ENCODE measurements around the gene PCDHGA2.
"Not testable (repeated sequence)": the region's sequence is repeated elsewhere in the genome, so short reads cannot be mapped to it uniquely, and the experiment has no call there.

The PCDHGA2 gene

GRCh38 chr5:141366016-141366896 is 27.7 kb downstream of the PCDHGA2 start:
- WGBS (ENCODE audit: insufficient coverage, insufficient read length): no CpG with 5 or more reads among the region's 46 CpGs
- no peak overlapping the region for H3K4me3 ChIP-seq (ENCODE audit: low read length)
- peaks cover 7% of the 10 kb centered on the region for H3K36me3 ChIP-seq (ENCODE audit: control insufficient read depth, insufficient read depth, low read length)
- H3K27ac ChIP-seq (ENCODE audit: low read length): no peak overlapping the region
- peaks cover 5% of the 10 kb centered on the region for H3K9me3 ChIP-seq (ENCODE audit: control insufficient read depth, insufficient read depth, low read length)
- no peaks in the 10 kb centered on the region for H3K4me1 ChIP-seq (ENCODE audit: control insufficient read depth, insufficient read depth, low read length)
- DNase-seq (ENCODE audit: low read depth, low spot score): no peak
- no peaks in the 10 kb centered on the region for H3K27me3 ChIP-seq (ENCODE audit: control insufficient read depth, insufficient read depth, low read length)

GRCh38 chr5:141369994-141370848 is 31.7 kb downstream of the PCDHGA2 start, which contains the start of gene PCDHGB3:
TSS of gene PCDHGB3 (plus strand) at chr5:141370242. CDS start at chr5:141370395, 153 bp downstream.
- DNase-seq (ENCODE audit: low read depth, low spot score): no peak
- Histone ChIP-seq H3K36me3 (ENCODE audit: control insufficient read depth, insufficient read depth, low read length) (peaks cover 3% of the 10 kb centered on the region; the same call in 1 of the 2 replicates), H3K27me3 (ENCODE audit: control insufficient read depth, insufficient read depth, low read length) (no peaks in the 10 kb centered on the region), H3K9me3 (ENCODE audit: control insufficient read depth, insufficient read depth, low read length) (no peaks in the 10 kb centered on the region; the same call in 1 of the 2 replicates), H3K27ac (ENCODE audit: low read length) (no peak within 1 kb of the TSS), H3K4me1 (ENCODE audit: control insufficient read depth, insufficient read depth, low read length) (no peaks in the 10 kb centered on the region), H3K4me3 (ENCODE audit: low read length) (no peak within 1 kb of the TSS)
- no CpG with 5 or more reads among the region's 32 CpGs for WGBS (ENCODE audit: insufficient coverage, insufficient read length)

GRCh38 chr5:141371572-141372475 is 33.3 kb downstream of the PCDHGA2 start:
- Histone ChIP-seq H3K36me3 (ENCODE audit: control insufficient read depth, insufficient read depth, low read length) (no peaks in the 10 kb centered on the region; the same call in 1 of the 2 replicates), H3K9me3 (ENCODE audit: control insufficient read depth, insufficient read depth, low read length) (no peaks in the 10 kb centered on the region; the same call in 1 of the 2 replicates), H3K4me3 (ENCODE audit: low read length) (no peak overlapping the region), H3K4me1 (ENCODE audit: control insufficient read depth, insufficient read depth, low read length) (no peaks in the 10 kb centered on the region), H3K27me3 (ENCODE audit: control insufficient read depth, insufficient read depth, low read length) (no peaks in the 10 kb centered on the region), H3K27ac (ENCODE audit: low read length) (no peak overlapping the region)
- no CpG with 5 or more reads among the region's 69 CpGs for WGBS (ENCODE audit: insufficient coverage, insufficient read length)
- no peak for DNase-seq (ENCODE audit: low read depth, low spot score)

- H3K36me3 ChIP-seq (ENCODE audit: control insufficient read depth, insufficient read depth, low read length): no peaks in the 10 kb centered on the region; the same call in 1 of the 2 replicates
- H3K4me3 ChIP-seq (ENCODE audit: low read length): no peak within 1 kb of the TSS
- no CpG with 5 or more reads among the region's 27 CpGs for WGBS (ENCODE audit: insufficient coverage, insufficient read length)
- H3K4me1 ChIP-seq (ENCODE audit: control insufficient read depth, insufficient read depth, low read length): no peaks in the 10 kb centered on the region
- DNase-seq (ENCODE audit: low read depth, low spot score): no peak
- H3K27ac ChIP-seq (ENCODE audit: low read length): no peak within 1 kb of the TSS
- H3K27me3 ChIP-seq (ENCODE audit: control insufficient read depth, insufficient read depth, low read length): no peaks in the 10 kb centered on the region
- no peaks in the 10 kb centered on the region; the same call in 1 of the 2 replicates for H3K9me3 ChIP-seq (ENCODE audit: control insufficient read depth, insufficient read depth, low read length)
Measured at GRCh38 chr5:141373673-141374317, 35.2 kb downstream of the PCDHGA2 start, which contains the start of gene PCDHGA6. TSS of gene PCDHGA6 (plus strand) at chr5:141373891. CDS start at chr5:141374084, 193 bp downstream.

- no CpG with 5 or more reads among the region's 14 CpGs for WGBS (ENCODE audit: insufficient coverage, insufficient read length)
- no peaks in the 10 kb centered on the region for H3K4me1 ChIP-seq (ENCODE audit: control insufficient read depth, insufficient read depth, low read length)
- H3K4me3 ChIP-seq (ENCODE audit: low read length): no peak overlapping the region
- no peaks in the 10 kb centered on the region; the same call in 1 of the 2 replicates for H3K36me3 ChIP-seq (ENCODE audit: control insufficient read depth, insufficient read depth, low read length)
- no peaks in the 10 kb centered on the region for H3K27me3 ChIP-seq (ENCODE audit: control insufficient read depth, insufficient read depth, low read length)
- H3K9me3 ChIP-seq (ENCODE audit: control insufficient read depth, insufficient read depth, low read length): no peaks in the 10 kb centered on the region; the same call in 1 of the 2 replicates
- no peak for DNase-seq (ENCODE audit: low read depth, low spot score)
- no peak overlapping the region for H3K27ac ChIP-seq (ENCODE audit: low read length)
Measured at GRCh38 chr5:141374627-141375026, 36.1 kb downstream of the PCDHGA2 start.

GRCh38 chr5:141375444-141376155 is 37.0 kb downstream of the PCDHGA2 start:
- not testable (repeated sequence) for H3K27me3 ChIP-seq (ENCODE audit: control insufficient read depth, insufficient read depth, low read length); H3K4me1 ChIP-seq (ENCODE audit: control insufficient read depth, insufficient read depth, low read length); H3K27ac ChIP-seq (ENCODE audit: low read length); H3K4me3 ChIP-seq (ENCODE audit: low read length); H3K9me3 ChIP-seq (ENCODE audit: control insufficient read depth, insufficient read depth, low read length); DNase-seq (ENCODE audit: low read depth, low spot score); H3K36me3 ChIP-seq (ENCODE audit: control insufficient read depth, insufficient read depth, low read length)
- no CpG with 5 or more reads among the region's 48 CpGs for WGBS (ENCODE audit: insufficient coverage, insufficient read length)

GRCh38 chr5:141382469-141383294 is 44.1 kb downstream of the PCDHGA2 start, which contains the start of gene PCDHGA7:
TSS of gene PCDHGA7 (plus strand) at chr5:141382742. CDS start at chr5:141382900, 158 bp downstream.
- no peaks in the 10 kb centered on the region; the same call in 1 of the 2 replicates for H3K9me3 ChIP-seq (ENCODE audit: control insufficient read depth, insufficient read depth, low read length)
- H3K4me1 ChIP-seq (ENCODE audit: control insufficient read depth, insufficient read depth, low read length): no peaks in the 10 kb centered on the region
- no CpG with 5 or more reads among the region's 37 CpGs for WGBS (ENCODE audit: insufficient coverage, insufficient read length)
- H3K27ac ChIP-seq (ENCODE audit: low read length): no peak within 1 kb of the TSS
- no peak for DNase-seq (ENCODE audit: low read depth, low spot score)
- no peaks in the 10 kb centered on the region for H3K36me3 ChIP-seq (ENCODE audit: control insufficient read depth, insufficient read depth, low read length)
- H3K27me3 ChIP-seq (ENCODE audit: control insufficient read depth, insufficient read depth, low read length): no peaks in the 10 kb centered on the region
- H3K4me3 ChIP-seq (ENCODE audit: low read length): no peak within 1 kb of the TSS

- Histone ChIP-seq H3K36me3 (ENCODE audit: control insufficient read depth, insufficient read depth, low read length) (no peaks in the 10 kb centered on the region), H3K4me3 (ENCODE audit: low read length) (no peak overlapping the region), H3K27me3 (ENCODE audit: control insufficient read depth, insufficient read depth, low read length) (peaks cover 3% of the 10 kb centered on the region; the same call in 1 of the 2 replicates), H3K4me1 (ENCODE audit: control insufficient read depth, insufficient read depth, low read length) (peaks cover under 1% of the 10 kb centered on the region; the same call in 1 of the 2 replicates), H3K9me3 (ENCODE audit: control insufficient read depth, insufficient read depth, low read length) (peaks cover under 1% of the 10 kb centered on the region), H3K27ac (ENCODE audit: low read length) (no peak overlapping the region)
- no peak for DNase-seq (ENCODE audit: low read depth, low spot score)
- no CpG with 5 or more reads among the region's 21 CpGs for WGBS (ENCODE audit: insufficient coverage, insufficient read length)
Measured at GRCh38 chr5:141383345-141383744, 44.8 kb downstream of the PCDHGA2 start.

All from iPS DF 6.9 (cell line).